Measurements from ENCODE around the gene RAI1.

The RAI1 gene

GRCh38 chr17:17693253-17694168, 12.3 kb downstream of the RAI1 start:
- Histone ChIP-seq H3K36me3 (ENCODE audit: control insufficient read depth, insufficient read depth, low read length) (no peaks in the 10 kb centered on the region), H3K4me3 (ENCODE audit: extremely low read depth, insufficient read depth, low read length, poor library complexity, severe bottlenecking) (peak overlapping the region; percentile 25), H3K4me1 (ENCODE audit: control insufficient read depth, insufficient read depth, low read length, poor library complexity, severe bottlenecking) (peaks cover 59% of the 10 kb centered on the region), H3K27ac (ENCODE audit: low read depth, low read length, severe bottlenecking) (peak overlapping the region; percentile 94), H3K9me3 (ENCODE audit: control insufficient read depth, low read length) (no peaks in the 10 kb centered on the region)
- 31 to 39% methylated on average over 16 to 19 of the region's 23 CpGs for WGBS, 2 experiments (ENCODE audit: insufficient coverage in 2 of 2)

- Histone ChIP-seq H3K27ac (ENCODE audit: low read depth, low read length, severe bottlenecking) (peak overlapping the region; percentile 94), H3K4me1 (ENCODE audit: control insufficient read depth, insufficient read depth, low read length, poor library complexity, severe bottlenecking) (peaks cover 67% of the 10 kb centered on the region), H3K9me3 (ENCODE audit: control insufficient read depth, low read length) (no peaks in the 10 kb centered on the region), H3K36me3 (ENCODE audit: control insufficient read depth, insufficient read depth, low read length) (no peaks in the 10 kb centered on the region), H3K4me3 (ENCODE audit: extremely low read depth, insufficient read depth, low read length, poor library complexity, severe bottlenecking) (peak overlapping the region; percentile 49)
- 4 to 14% methylated on average over 26 to 57 of the region's 90 CpGs for WGBS, 2 experiments (ENCODE audit: insufficient coverage in 2 of 2)
Measured at GRCh38 chr17:17694169-17695081, 13.2 kb downstream of the RAI1 start.

- Histone ChIP-seq H3K27ac (ENCODE audit: low read depth, low read length, severe bottlenecking) (no peak overlapping the region), H3K9me3 (ENCODE audit: control insufficient read depth, low read length) (no peaks in the 10 kb centered on the region), H3K36me3 (ENCODE audit: control insufficient read depth, insufficient read depth, low read length) (peaks cover 6% of the 10 kb centered on the region), H3K4me3 (ENCODE audit: extremely low read depth, insufficient read depth, low read length, poor library complexity, severe bottlenecking) (no peak overlapping the region), H3K4me1 (ENCODE audit: control insufficient read depth, insufficient read depth, low read length, poor library complexity, severe bottlenecking) (peaks cover 72% of the 10 kb centered on the region)
- no CpG with 5 or more reads among the region's 4 CpGs for WGBS, 2 experiments (ENCODE audit: insufficient coverage in 2 of 2)
Measured at GRCh38 chr17:17696085-17696484, 14.8 kb downstream of the RAI1 start.

GRCh38 chr17:17696882-17697633, 15.8 kb downstream of the RAI1 start:
- Histone ChIP-seq H3K9me3 (ENCODE audit: control insufficient read depth, low read length) (no peaks in the 10 kb centered on the region), H3K27ac (ENCODE audit: low read depth, low read length, severe bottlenecking) (no peak overlapping the region), H3K36me3 (ENCODE audit: control insufficient read depth, insufficient read depth, low read length) (peaks cover 6% of the 10 kb centered on the region), H3K4me3 (ENCODE audit: extremely low read depth, insufficient read depth, low read length, poor library complexity, severe bottlenecking) (no peak overlapping the region), H3K4me1 (ENCODE audit: control insufficient read depth, insufficient read depth, low read length, poor library complexity, severe bottlenecking) (peaks cover 64% of the 10 kb centered on the region)
- WGBS, 2 experiments (ENCODE audit: insufficient coverage in 2 of 2), result 91 to 93% methylated on average over 13 of the region's 13 CpGs

- peaks cover 57% of the 10 kb centered on the region for H3K4me1 ChIP-seq (ENCODE audit: control insufficient read depth, insufficient read depth, low read length, poor library complexity, severe bottlenecking)
Measured at GRCh38 chr17:17698371-17698770, 17.1 kb downstream of the RAI1 start.

GRCh38 chr17:17698869-17699351, 17.7 kb downstream of the RAI1 start:
- Histone ChIP-seq H3K27ac (ENCODE audit: low read depth, low read length, severe bottlenecking) (no peak overlapping the region), H3K4me1 (ENCODE audit: control insufficient read depth, insufficient read depth, low read length, poor library complexity, severe bottlenecking) (peaks cover 51% of the 10 kb centered on the region), H3K4me3 (ENCODE audit: extremely low read depth, insufficient read depth, low read length, poor library complexity, severe bottlenecking) (no peak overlapping the region)

More at GRCh38 chr17:17698371-17698770, 17.1 kb downstream of the RAI1 start:
- whole genome bisulfite sequencing, 2 experiments (ENCODE audit: insufficient coverage in 2 of 2), result 25 to 47% methylated on average over 1 to 2 of the region's 5 CpGs
- H3K27ac ChIP-seq (ENCODE audit: low read depth, low read length, severe bottlenecking), result no peak overlapping the region
- peaks cover 6% of the 10 kb centered on the region for H3K36me3 ChIP-seq (ENCODE audit: control insufficient read depth, insufficient read depth, low read length)
- no peak overlapping the region for H3K4me3 ChIP-seq (ENCODE audit: extremely low read depth, insufficient read depth, low read length, poor library complexity, severe bottlenecking)
- H3K9me3 ChIP-seq (ENCODE audit: control insufficient read depth, low read length), result no peaks in the 10 kb centered on the region

GRCh38 chr17:17699491-17699890, 18.2 kb downstream of the RAI1 start:
- peaks cover 47% of the 10 kb centered on the region for H3K4me1 ChIP-seq (ENCODE audit: control insufficient read depth, insufficient read depth, low read length, poor library complexity, severe bottlenecking)

More at GRCh38 chr17:17698869-17699351, 17.7 kb downstream of the RAI1 start:
- Histone ChIP-seq H3K9me3 (ENCODE audit: control insufficient read depth, low read length) (no peaks in the 10 kb centered on the region), H3K36me3 (ENCODE audit: control insufficient read depth, insufficient read depth, low read length) (peaks cover 6% of the 10 kb centered on the region)
- 47 to 49% methylated on average over 8 of the region's 8 CpGs for WGBS, 2 experiments (ENCODE audit: insufficient coverage in 2 of 2)

GRCh38 chr17:17700251-17700969, 19.2 kb downstream of the RAI1 start:
- Histone ChIP-seq H3K4me1 (ENCODE audit: control insufficient read depth, insufficient read depth, low read length, poor library complexity, severe bottlenecking) (peaks cover 43% of the 10 kb centered on the region), H3K9me3 (ENCODE audit: control insufficient read depth, low read length) (no peaks in the 10 kb centered on the region), H3K27ac (ENCODE audit: low read depth, low read length, severe bottlenecking) (no peak overlapping the region), H3K36me3 (ENCODE audit: control insufficient read depth, insufficient read depth, low read length) (peaks cover 20% of the 10 kb centered on the region), H3K4me3 (ENCODE audit: extremely low read depth, insufficient read depth, low read length, poor library complexity, severe bottlenecking) (peak overlapping the region; percentile 8)
- 6 to 14% methylated on average over 43 to 56 of the region's 86 CpGs for WGBS, 2 experiments (ENCODE audit: insufficient coverage in 2 of 2)

More at GRCh38 chr17:17699491-17699890, 18.2 kb downstream of the RAI1 start:
- peaks cover 12% of the 10 kb centered on the region for H3K36me3 ChIP-seq (ENCODE audit: control insufficient read depth, insufficient read depth, low read length)
- H3K4me3 ChIP-seq (ENCODE audit: extremely low read depth, insufficient read depth, low read length, poor library complexity, severe bottlenecking), result no peak overlapping the region
- H3K9me3 ChIP-seq (ENCODE audit: control insufficient read depth, low read length), result no peaks in the 10 kb centered on the region
- 67% methylated on average over 1 of the region's 7 CpGs; no CpG with 5 or more reads in 1 of the 2 experiments for WGBS, 2 experiments (ENCODE audit: insufficient coverage in 2 of 2)
- no peak overlapping the region for H3K27ac ChIP-seq (ENCODE audit: low read depth, low read length, severe bottlenecking)

GRCh38 chr17:17701112-17701511, 19.9 kb downstream of the RAI1 start:
- 39 to 57% methylated on average over 2 of the region's 2 CpGs for WGBS, 2 experiments (ENCODE audit: insufficient coverage in 2 of 2)
- H3K4me1 ChIP-seq (ENCODE audit: control insufficient read depth, insufficient read depth, low read length, poor library complexity, severe bottlenecking), result peaks cover 37% of the 10 kb centered on the region

More at GRCh38 chr17:17701112-17701511, 19.9 kb downstream of the RAI1 start:
- no peak overlapping the region for H3K27ac ChIP-seq (ENCODE audit: low read depth, low read length, severe bottlenecking)
- peaks cover 21% of the 10 kb centered on the region for H3K36me3 ChIP-seq (ENCODE audit: control insufficient read depth, insufficient read depth, low read length)
- H3K4me3 ChIP-seq (ENCODE audit: extremely low read depth, insufficient read depth, low read length, poor library complexity, severe bottlenecking), result no peak overlapping the region
- no peaks in the 10 kb centered on the region for H3K9me3 ChIP-seq (ENCODE audit: control insufficient read depth, low read length)
